GM19328 (cell line): ENCODE results near the gene UBQLN4.

Experiments used
- ATAC-seq: cut with Tn5 transposase; IDR thresholded peaks from one replicate; pipeline ENCODE4 v1.9.1; 2021; ENCODE audit warnings: mild to moderate bottlenecking, moderate library complexity; ENCODE audit not compliant: unreplicated experiment

Gene UBQLN4

GRCh38 chr1:156020293-156021092, 33.1 kb downstream of the UBQLN4 start, which contains the start of gene SSR2:
TSS of gene SSR2 (minus strand) at chr1:156020951. CDS start at chr1:156020167, 784 bp downstream.
- peak; percentile 85 for ATAC-seq

GRCh38 chr1:156019946-156020292, 33.7 kb downstream of the UBQLN4 start:
- no peak for ATAC-seq

DNA sequence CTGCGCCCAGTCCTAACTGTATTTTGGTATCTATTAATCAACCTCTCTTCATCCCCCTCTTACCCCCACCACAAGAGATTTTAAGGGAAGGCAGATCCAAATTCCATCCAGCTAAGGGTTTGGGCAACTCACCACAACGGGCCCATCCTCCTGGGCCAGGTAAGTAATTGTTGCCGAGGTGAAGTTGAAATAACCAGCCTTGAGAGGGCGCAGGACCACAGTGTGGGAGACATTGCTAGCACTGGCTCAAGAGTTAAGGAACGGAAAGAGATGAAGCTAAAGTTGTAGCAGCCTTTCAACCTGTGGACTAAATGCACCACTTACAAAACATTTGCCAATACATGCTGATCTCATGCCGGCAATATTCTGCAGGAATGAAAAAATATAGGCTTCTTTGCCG, 38.8 kb downstream of the UBQLN4 start:
- ATAC-seq = no peak

DNA sequence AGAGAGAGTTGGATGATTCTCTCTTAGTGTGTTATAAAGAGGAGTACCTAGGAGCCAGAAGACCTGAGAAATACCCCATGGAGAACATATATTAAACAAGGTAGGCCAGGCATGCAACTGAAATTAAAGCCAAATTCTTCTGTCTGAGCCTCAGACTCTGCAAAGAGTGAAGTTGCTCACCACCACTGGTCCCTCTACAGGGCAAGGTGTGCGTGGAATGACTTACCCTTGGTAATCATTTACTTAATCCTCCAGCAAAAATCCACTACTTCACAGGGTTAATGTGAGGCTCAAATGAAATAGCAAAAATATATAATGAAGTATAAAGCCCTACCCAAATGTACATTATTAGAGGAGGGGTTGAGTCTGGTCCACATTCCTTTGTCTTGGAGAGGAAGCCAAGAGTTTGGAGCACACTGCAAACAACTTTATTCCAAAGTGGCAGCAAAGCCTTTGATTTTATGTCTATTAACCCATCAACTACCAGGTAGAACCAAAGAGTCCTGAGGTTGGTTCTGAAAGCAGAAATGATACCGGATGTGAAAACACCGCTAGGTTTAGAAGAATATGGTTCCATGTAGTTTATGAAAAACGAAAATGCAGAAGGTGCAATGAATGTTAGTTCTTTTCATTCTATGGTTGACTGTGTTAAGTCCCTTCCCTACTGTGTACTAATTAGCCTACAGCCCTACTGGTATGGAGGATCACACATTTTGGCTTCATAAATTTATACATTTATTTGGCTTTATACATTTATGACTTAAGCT, 41.4 kb downstream of the UBQLN4 start:
- ATAC-seq = no peak

DNA sequence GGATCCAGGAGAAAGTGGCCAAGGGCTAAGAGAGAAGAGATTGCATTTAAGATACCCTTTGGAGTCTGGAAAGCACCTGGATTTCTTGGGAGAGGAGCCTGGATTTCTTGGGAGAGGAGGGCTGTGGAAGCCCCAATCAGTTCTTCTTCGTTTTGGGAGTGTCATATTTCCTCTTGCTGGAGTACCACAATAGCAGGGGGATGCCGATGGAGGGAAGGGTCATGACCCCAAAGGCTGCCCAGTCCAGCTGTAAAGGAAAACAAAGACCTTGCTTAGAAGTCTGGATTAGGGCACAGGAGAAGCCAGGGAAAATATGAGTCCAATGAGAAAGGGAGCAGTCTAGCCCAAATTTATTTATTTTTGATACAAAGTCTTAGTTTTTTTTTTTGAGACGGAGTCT, 44.2 kb downstream of the UBQLN4 start:
- ATAC-seq = no peak

DNA sequence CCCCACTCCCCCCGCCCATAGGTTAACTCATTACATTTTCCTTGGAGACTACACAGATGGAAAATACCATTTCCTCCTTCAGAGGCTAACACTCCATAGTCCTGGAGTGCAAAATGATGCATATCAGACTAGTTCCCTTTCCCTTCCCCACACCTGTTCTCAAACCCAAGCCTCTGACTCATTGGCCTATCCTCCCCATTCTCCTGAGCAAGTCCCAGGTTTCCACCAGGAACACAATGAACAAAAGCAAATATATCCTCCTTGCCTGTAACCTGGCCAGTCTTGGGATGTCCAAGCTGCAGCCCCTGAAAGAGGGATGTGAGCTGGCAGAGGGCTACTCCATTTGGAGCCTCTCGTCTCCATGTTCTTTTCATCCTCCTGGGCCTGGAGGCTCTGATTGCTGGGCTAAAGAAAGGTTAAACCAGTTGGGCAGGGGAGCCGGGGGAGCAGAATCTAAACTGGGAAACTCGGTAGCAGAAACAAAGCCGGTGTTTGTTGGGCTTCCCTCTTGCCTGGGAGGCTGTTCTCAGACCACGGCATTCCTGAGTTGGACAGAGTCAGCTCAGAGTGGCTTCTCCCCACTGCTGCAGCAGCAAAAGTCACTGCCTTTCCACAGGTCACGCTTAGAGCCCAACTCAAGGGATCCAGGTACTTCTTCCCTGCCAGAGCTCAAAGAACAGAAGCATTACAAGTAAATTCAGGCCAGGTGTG, 46.8 kb downstream of the UBQLN4 start:
- ATAC-seq = no peak

GRCh38 chr1:156004843-156005584, 48.6 kb downstream of the UBQLN4 start:
- ATAC-seq = no peak

- no peak for ATAC-seq
Observed at GRCh38 chr1:156003923-156004188, 49.7 kb downstream of the UBQLN4 start.

GRCh38 chr1:156002188-156002911, 51.2 kb downstream of the UBQLN4 start:
- no peak for ATAC-seq

- ATAC-seq = no peak
Observed at GRCh38 chr1:156001662-156002171, 51.9 kb downstream of the UBQLN4 start.

- ATAC-seq = no peak
Observed at GRCh38 chr1:156001021-156001661, 52.5 kb downstream of the UBQLN4 start.

GRCh38 chr1:155999964-156000363, 53.6 kb downstream of the UBQLN4 start:
- ATAC-seq = no peak

GRCh38 chr1:155996166-155996565, 57.4 kb downstream of the UBQLN4 start:
- no peak for ATAC-seq

DNA sequence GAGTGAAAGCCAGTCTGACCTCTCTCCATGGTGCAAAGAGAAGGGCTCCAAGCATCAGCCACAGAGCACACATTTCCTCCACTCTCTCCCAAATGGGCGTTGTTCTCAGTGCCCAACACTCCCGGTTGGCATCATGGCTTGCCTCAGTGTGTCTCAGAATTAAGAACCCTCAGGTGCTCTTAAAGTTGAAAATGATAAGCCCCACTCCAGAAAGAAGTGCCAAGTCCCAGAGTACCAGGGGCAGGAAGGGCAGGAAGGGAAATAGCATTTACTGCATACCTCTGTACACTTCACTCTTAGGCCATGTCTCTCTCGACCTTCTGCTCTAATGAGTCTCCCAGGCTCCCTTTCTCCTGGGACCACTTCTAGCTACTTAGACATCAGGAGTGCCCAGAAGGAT, 60.0 kb downstream of the UBQLN4 start:
- no peak for ATAC-seq

GRCh38 chr1:155990005-155990739, 63.4 kb downstream of the UBQLN4 start:
- no peak for ATAC-seq

DNA sequence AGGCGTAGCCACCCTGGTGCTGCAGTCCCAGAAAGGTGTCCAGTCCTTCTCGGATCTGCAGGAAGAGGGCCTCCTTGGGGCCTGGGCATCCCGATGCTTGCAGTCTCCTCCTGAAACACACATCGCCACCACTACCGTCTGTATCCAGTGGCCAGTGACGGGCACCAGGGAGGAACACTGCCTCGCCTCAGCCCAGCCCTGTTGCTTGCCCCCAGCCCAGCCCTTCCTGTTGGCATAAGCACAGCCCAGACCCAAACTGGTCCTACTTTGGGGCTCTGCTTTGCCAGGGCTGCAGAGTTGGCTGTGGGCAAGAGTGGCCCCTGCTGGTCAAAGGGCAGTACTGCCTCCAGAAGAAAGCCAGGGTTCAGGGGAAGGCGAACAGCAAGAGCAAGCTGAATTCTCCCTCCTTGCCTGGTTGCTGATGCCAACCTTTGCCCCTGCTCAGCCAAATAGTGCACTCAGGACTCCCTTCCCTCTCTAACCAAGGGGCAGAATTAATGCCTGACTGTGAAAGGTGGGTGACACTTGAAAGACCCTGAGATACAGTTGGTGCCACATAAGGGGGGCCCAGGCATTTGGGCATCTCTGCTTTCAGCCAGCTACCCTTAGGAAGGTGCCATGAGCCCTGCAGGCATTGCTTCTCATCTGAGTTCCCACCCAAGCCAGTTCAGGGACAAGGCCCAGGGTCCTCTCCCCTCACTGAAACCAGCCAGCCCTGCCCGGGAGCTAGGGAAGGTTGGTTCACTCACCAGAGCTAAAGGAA, 64.2 kb downstream of the UBQLN4 start:
- no peak for ATAC-seq
